SK-N-SH treated with all-trans-retinoic acid at 6 μM for 48 hours (cell line): ENCODE measurements around the gene LAMA2.

Experiments
- ATAC-seq: fragments of 200-7000 bp; cut with Tn5 transposase; 3 replicates; pipeline ENCODE4 v1.9.1; 2020; ENCODE audit warnings: mild to moderate bottlenecking, moderate library complexity
- ARNTL ChIP-seq: fragments of 450-650 bp; formaldehyde crosslinking; IDR thresholded peaks from 2 replicates; pipeline ENCODE4 v1.5.0; 2020; ENCODE audit warnings: low read depth, mild to moderate bottlenecking, moderate library complexity, borderline replicate concordance
- BACH2 ChIP-seq: fragments of 250-450 bp; sonication (Bioruptor Pico); IDR thresholded peaks from 2 replicates; pipeline ENCODE4 v1.9.0; 2021; ENCODE audit warnings: mild to moderate bottlenecking, borderline replicate concordance
- CSDC2 ChIP-seq: fragments of 250-450 bp; sonication (Bioruptor Pico); IDR thresholded peaks from 2 replicates; pipeline ENCODE4 v1.5.0; 2020; ENCODE audit warnings: mild to moderate bottlenecking, moderate library complexity
- ESRRG ChIP-seq: fragments of 250-450 bp; sonication (Bioruptor Pico); IDR thresholded peaks from 2 replicates; pipeline ENCODE4 v1.6.1; 2021; ENCODE audit warnings: mild to moderate bottlenecking
- GLIS3 ChIP-seq: fragments of 250-450 bp; sonication (Bioruptor Pico); IDR thresholded peaks from 2 replicates; pipeline ENCODE4 v1.5.0; 2020; ENCODE audit warnings: mild to moderate bottlenecking, moderate library complexity
- ISL1 ChIP-seq: fragments of 250-450 bp; sonication (Bioruptor Pico); IDR thresholded peaks from 2 replicates; pipeline ENCODE4 v2.1.2; 2022; ENCODE audit warnings: mild to moderate bottlenecking, moderate library complexity
- OSR1 ChIP-seq: fragments of 250-450 bp; sonication (Bioruptor Pico); IDR thresholded peaks from 2 replicates; pipeline ENCODE4 v1.8.0; 2022; ENCODE audit warnings: moderate library complexity, mild to moderate bottlenecking, inconsistent platforms
- PPARA ChIP-seq: fragments of 250-450 bp; sonication (Bioruptor Pico); IDR thresholded peaks from 2 replicates; pipeline ENCODE4 v1.5.0; 2020; ENCODE audit warnings: mild to moderate bottlenecking, borderline replicate concordance
- RARB ChIP-seq: fragments of 250-450 bp; sonication (Bioruptor Pico); IDR thresholded peaks from 2 replicates; pipeline ENCODE4 v1.8.0; 2021; ENCODE audit warnings: mild to moderate bottlenecking, moderate library complexity
- SNAI2 ChIP-seq: fragments of 250-450 bp; sonication (Bioruptor Pico); IDR thresholded peaks from 2 replicates; pipeline ENCODE4 v1.5.0; 2020; ENCODE audit warnings: mild to moderate bottlenecking, moderate library complexity
- TCF4 ChIP-seq: fragments of 250-450 bp; sonication (Bioruptor Pico); IDR thresholded peaks from 2 replicates; pipeline ENCODE4 v1.8.0; 2021; ENCODE audit warnings: mild to moderate bottlenecking, moderate library complexity, borderline replicate concordance
- TOX ChIP-seq: fragments of 250-450 bp; sonication (Bioruptor Pico); IDR thresholded peaks from 2 replicates; pipeline ENCODE4 v1.8.0; 2021; ENCODE audit warnings: mild to moderate bottlenecking, moderate library complexity, borderline replicate concordance
- ZC3H10 ChIP-seq: fragments of 250-450 bp; sonication (Bioruptor Pico); IDR thresholded peaks from 2 replicates; pipeline ENCODE4 v1.5.1; 2021; ENCODE audit warnings: mild to moderate bottlenecking, moderate library complexity
- ZFP3 ChIP-seq: fragments of 250-450 bp; sonication (Bioruptor Pico); IDR thresholded peaks from 2 replicates; pipeline ENCODE4 v1.5.0; 2020; ENCODE audit warnings: mild to moderate bottlenecking, moderate library complexity
- ZFP30 ChIP-seq: fragments of 450-650 bp; formaldehyde crosslinking; IDR thresholded peaks from 2 replicates; pipeline ENCODE4 v1.5.0; 2022; ENCODE audit warnings: mild to moderate bottlenecking, moderate library complexity
- ZNF565 ChIP-seq: fragments of 450-650 bp; formaldehyde crosslinking; conservative IDR thresholded peaks from 2 replicates; pipeline ENCODE4 v1.5.0; 2020; ENCODE audit warnings: low read depth, mild to moderate bottlenecking, moderate library complexity
- ZNF70 ChIP-seq: fragments of 450-650 bp; formaldehyde crosslinking; IDR thresholded peaks from 2 replicates; pipeline ENCODE4 v1.5.0; 2020; ENCODE audit warnings: mild to moderate bottlenecking, moderate library complexity
- ZNF8 ChIP-seq: fragments of 450-650 bp; formaldehyde crosslinking; IDR thresholded peaks from 2 replicates; pipeline ENCODE4 v1.5.0; 2020; ENCODE audit warnings: mild to moderate bottlenecking, moderate library complexity
- TF ChIP-seq, protein P1 (sequence below): fragments of 250-450 bp; sonication (Bioruptor Pico); IDR thresholded peaks from 2 replicates; pipeline ENCODE4 v1.5.1; 2020; ENCODE audit warnings: low read depth, mild to moderate bottlenecking, moderate library complexity
- TF ChIP-seq, protein P2 (sequence below): fragments of 250-450 bp; sonication (Bioruptor Pico); IDR thresholded peaks from 2 replicates; pipeline ENCODE4 v1.8.0; 2021; ENCODE audit warnings: low read depth, mild to moderate bottlenecking, moderate library complexity, borderline replicate concordance
- TF ChIP-seq, protein P3 (sequence below): fragments of 250-450 bp; sonication (Bioruptor Pico); IDR thresholded peaks from 2 replicates; pipeline ENCODE4 v1.5.0; 2020; ENCODE audit warnings: mild to moderate bottlenecking, moderate library complexity
- TF ChIP-seq, protein P4 (sequence below): fragments of 250-450 bp; sonication (Bioruptor Pico); IDR thresholded peaks from 2 replicates; pipeline ENCODE4 v1.8.0; 2020; ENCODE audit warnings: mild to moderate bottlenecking, moderate library complexity, borderline replicate concordance
- TF ChIP-seq, protein P5 (sequence below): fragments of 250-450 bp; sonication (Bioruptor Pico); IDR thresholded peaks from 2 replicates; pipeline ENCODE4 v1.5.1; 2021; ENCODE audit warnings: mild to moderate bottlenecking, moderate library complexity

The LAMA2 gene

DNA sequence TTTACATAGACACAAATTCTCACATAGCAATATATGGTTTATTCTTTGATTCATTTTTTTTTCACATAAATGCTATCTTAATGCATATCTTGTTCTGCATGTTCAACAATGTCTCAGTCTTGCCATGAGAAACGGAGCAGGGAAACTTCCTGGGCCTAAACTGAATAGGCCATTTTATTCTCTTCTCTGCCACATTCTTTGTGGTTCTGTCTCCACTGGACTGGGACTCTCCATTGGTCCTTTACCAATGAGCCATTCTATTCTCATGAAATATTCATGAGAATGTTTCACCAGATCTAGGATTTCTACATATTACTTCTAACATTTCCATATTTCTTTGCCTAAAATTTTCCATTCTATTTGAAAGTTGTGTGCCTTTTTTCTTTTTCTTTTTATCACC lies 42.8 kb downstream of the LAMA2 start:
- no peak for ATAC-seq
- TF ChIP-seq SNAI2 (CRISPR knock-in tag) (no peak), ZC3H10 (CRISPR knock-in tag) (no peak), GLIS3 (CRISPR knock-in tag) (no peak), ZNF8 (no peak), CSDC2 (no peak), ARNTL (CRISPR knock-in tag) (no peak), OSR1 (CRISPR knock-in tag) (no peak), ZFP3 (CRISPR knock-in tag) (no peak), ESRRG (CRISPR knock-in tag) (no peak), ZFP30 (CRISPR knock-in tag) (no peak), TCF4 (no peak), ISL1 (CRISPR knock-in tag) (no peak), RARB (no peak), ZNF565 (CRISPR knock-in tag) (no peak), PPARA (CRISPR knock-in tag) (no peak), ZNF70 (CRISPR knock-in tag) (no peak)
- TF ChIP-seq, protein P1, sequence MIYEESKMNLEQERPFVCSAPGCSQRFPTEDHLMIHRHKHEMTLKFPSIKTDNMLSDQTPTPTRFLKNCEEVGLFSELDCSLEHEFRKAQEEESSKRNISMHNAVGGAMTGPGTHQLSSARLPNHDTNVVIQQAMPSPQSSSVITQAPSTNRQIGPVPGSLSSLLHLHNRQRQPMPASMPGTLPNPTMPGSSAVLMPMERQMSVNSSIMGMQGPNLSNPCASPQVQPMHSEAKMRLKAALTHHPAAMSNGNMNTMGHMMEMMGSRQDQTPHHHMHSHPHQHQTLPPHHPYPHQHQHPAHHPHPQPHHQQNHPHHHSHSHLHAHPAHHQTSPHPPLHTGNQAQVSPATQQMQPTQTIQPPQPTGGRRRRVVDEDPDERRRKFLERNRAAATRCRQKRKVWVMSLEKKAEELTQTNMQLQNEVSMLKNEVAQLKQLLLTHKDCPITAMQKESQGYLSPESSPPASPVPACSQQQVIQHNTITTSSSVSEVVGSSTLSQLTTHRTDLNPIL (CRISPR knock-in tag): no peak
- TF ChIP-seq, protein P2, sequence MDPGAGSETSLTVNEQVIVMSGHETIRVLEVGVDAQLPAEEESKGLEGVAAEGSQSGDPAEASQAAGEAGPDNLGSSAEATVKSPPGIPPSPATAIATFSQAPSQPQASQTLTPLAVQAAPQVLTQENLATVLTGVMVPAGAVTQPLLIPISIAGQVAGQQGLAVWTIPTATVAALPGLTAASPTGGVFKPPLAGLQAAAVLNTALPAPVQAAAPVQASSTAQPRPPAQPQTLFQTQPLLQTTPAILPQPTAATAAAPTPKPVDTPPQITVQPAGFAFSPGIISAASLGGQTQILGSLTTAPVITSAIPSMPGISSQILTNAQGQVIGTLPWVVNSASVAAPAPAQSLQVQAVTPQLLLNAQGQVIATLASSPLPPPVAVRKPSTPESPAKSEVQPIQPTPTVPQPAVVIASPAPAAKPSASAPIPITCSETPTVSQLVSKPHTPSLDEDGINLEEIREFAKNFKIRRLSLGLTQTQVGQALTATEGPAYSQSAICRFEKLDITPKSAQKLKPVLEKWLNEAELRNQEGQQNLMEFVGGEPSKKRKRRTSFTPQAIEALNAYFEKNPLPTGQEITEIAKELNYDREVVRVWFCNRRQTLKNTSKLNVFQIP: no peak
- TF ChIP-seq, protein P3, sequence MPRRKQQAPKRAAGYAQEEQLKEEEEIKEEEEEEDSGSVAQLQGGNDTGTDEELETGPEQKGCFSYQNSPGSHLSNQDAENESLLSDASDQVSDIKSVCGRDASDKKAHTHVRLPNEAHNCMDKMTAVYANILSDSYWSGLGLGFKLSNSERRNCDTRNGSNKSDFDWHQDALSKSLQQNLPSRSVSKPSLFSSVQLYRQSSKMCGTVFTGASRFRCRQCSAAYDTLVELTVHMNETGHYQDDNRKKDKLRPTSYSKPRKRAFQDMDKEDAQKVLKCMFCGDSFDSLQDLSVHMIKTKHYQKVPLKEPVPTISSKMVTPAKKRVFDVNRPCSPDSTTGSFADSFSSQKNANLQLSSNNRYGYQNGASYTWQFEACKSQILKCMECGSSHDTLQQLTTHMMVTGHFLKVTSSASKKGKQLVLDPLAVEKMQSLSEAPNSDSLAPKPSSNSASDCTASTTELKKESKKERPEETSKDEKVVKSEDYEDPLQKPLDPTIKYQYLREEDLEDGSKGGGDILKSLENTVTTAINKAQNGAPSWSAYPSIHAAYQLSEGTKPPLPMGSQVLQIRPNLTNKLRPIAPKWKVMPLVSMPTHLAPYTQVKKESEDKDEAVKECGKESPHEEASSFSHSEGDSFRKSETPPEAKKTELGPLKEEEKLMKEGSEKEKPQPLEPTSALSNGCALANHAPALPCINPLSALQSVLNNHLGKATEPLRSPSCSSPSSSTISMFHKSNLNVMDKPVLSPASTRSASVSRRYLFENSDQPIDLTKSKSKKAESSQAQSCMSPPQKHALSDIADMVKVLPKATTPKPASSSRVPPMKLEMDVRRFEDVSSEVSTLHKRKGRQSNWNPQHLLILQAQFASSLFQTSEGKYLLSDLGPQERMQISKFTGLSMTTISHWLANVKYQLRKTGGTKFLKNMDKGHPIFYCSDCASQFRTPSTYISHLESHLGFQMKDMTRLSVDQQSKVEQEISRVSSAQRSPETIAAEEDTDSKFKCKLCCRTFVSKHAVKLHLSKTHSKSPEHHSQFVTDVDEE: no peak
- TF ChIP-seq, protein P4, sequence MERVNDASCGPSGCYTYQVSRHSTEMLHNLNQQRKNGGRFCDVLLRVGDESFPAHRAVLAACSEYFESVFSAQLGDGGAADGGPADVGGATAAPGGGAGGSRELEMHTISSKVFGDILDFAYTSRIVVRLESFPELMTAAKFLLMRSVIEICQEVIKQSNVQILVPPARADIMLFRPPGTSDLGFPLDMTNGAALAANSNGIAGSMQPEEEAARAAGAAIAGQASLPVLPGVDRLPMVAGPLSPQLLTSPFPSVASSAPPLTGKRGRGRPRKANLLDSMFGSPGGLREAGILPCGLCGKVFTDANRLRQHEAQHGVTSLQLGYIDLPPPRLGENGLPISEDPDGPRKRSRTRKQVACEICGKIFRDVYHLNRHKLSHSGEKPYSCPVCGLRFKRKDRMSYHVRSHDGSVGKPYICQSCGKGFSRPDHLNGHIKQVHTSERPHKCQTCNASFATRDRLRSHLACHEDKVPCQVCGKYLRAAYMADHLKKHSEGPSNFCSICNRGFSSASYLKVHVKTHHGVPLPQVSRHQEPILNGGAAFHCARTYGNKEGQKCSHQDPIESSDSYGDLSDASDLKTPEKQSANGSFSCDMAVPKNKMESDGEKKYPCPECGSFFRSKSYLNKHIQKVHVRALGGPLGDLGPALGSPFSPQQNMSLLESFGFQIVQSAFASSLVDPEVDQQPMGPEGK (CRISPR knock-in tag): no peak

DNA sequence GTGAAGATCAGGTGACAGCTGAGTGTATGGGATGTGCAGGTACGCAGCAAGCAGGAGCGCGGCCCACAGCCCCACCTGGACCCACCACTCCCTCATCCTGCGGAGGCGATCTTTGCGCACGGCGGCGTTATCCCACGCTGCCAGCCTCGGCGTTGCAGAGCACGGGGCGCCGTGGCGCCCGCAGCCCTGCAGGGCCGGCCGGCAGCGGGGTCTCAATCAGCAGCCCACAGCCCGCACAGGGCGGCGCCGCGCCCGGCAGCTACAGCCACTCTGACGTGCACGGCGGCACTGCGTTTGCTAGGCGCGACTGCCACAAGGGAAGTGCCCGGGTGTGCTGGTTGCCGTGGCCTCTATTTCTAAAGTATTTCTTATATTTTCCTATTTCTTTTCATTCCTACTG lies 46.9 kb downstream of the LAMA2 start:
- TF ChIP-seq ZNF565 (CRISPR knock-in tag) (no peak), ZFP30 (CRISPR knock-in tag) (no peak), BACH2 (CRISPR knock-in tag) (no peak), ISL1 (CRISPR knock-in tag) (no peak), GLIS3 (CRISPR knock-in tag) (no peak)
- TF ChIP-seq, protein P3: no peak
- no peak for ATAC-seq

DNA sequence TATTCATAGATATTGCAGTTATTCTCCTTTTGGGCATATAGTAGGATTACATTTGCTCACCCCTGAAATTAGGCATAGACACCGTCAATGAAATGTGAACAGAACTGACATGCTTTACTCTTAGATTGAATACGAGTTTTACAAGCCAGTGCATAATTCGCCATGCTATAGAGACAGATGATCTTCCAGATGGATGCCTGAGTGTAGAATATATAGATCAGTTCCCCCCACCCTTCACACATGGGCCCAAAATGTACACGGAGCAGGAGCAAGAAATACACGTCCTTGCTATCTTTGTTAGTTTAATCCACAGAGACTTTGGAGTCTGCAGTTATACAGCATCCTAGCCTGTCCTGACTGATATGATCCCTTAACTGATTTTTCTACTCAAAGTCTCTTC lies 47.4 kb downstream of the LAMA2 start:
- ATAC-seq: no peak
- no peak for TF ChIP-seq RARB
- TF ChIP-seq ZNF70 (CRISPR knock-in tag): no peak
- no peak for TF ChIP-seq ZNF8
- TF ChIP-seq ZNF565 (CRISPR knock-in tag): no peak
- TF ChIP-seq, protein P5, sequence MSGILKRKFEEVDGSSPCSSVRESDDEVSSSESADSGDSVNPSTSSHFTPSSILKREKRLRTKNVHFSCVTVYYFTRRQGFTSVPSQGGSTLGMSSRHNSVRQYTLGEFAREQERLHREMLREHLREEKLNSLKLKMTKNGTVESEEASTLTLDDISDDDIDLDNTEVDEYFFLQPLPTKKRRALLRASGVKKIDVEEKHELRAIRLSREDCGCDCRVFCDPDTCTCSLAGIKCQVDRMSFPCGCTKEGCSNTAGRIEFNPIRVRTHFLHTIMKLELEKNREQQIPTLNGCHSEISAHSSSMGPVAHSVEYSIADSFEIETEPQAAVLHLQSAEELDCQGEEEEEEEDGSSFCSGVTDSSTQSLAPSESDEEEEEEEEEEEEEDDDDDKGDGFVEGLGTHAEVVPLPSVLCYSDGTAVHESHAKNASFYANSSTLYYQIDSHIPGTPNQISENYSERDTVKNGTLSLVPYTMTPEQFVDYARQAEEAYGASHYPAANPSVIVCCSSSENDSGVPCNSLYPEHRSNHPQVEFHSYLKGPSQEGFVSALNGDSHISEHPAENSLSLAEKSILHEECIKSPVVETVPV (CRISPR knock-in tag): no peak
- no peak for TF ChIP-seq PPARA (CRISPR knock-in tag)
- TF ChIP-seq CSDC2: no peak
- no peak for TF ChIP-seq BACH2 (CRISPR knock-in tag)
- no peak for TF ChIP-seq TOX (CRISPR knock-in tag)
- no peak for TF ChIP-seq ARNTL (CRISPR knock-in tag)
- TF ChIP-seq ESRRG (CRISPR knock-in tag): no peak
- no peak for TF ChIP-seq GLIS3 (CRISPR knock-in tag)
- TF ChIP-seq, protein P3: no peak
